ENCODE results near the gene AMOTL2.

AMOTL2 gene

GRCh38 chr3:134327594-134327975, 46.7 kb downstream of the AMOTL2 start:
- H3K4me3 ChIP-seq (replicated peaks; ENCODE audit: low read depth, low read length) = no peak overlapping the region
- TF ChIP-seq CTCF (IDR thresholded peaks at IDR 0.05; ENCODE audit: low read depth, low read length, missing control alignments) = no peak
- DNase-seq (ENCODE audit: extremely low read depth, low read depth) = no peak

- TF ChIP-seq CTCF (IDR thresholded peaks at IDR 0.05; ENCODE audit: low read depth, low read length, missing control alignments) = no peak
- DNase-seq (ENCODE audit: extremely low read depth, low read depth) = no peak
- H3K4me3 ChIP-seq (replicated peaks; ENCODE audit: low read depth, low read length) = no peak overlapping the region
Measured at GRCh38 chr3:134326760-134327593, 47.3 kb downstream of the AMOTL2 start.

GRCh38 chr3:134326126-134326525, 48.1 kb downstream of the AMOTL2 start:
- H3K4me3 ChIP-seq (replicated peaks; ENCODE audit: low read depth, low read length) = no peak overlapping the region
- no peak for TF ChIP-seq CTCF (IDR thresholded peaks at IDR 0.05; ENCODE audit: low read depth, low read length, missing control alignments)
- DNase-seq (ENCODE audit: extremely low read depth, low read depth) = no peak

DNA sequence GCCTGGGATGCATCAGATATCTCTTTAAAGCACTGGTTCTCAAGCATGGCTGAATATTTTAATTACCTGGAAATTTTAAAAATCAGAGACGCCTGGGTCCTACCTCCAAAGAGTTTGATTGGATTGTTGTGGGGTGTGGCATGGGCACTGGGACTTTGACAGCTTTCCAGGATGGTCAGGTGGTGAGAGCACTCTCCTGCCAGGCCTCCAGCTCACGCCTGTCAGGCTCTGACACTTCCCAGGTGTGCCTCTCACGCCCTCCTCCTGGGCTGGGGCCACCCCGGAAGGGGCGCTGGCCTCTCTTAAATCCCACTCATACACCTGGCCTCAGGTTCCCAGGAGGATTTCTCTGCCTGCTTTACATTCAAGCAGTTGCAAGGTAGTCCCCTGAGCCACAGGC, 48.5 kb downstream of the AMOTL2 start:
- no peak for DNase-seq (ENCODE audit: extremely low read depth, low read depth)
- no peak for TF ChIP-seq CTCF (IDR thresholded peaks at IDR 0.05; ENCODE audit: low read depth, low read length, missing control alignments)

GRCh38 chr3:134325061-134325705, 49.1 kb downstream of the AMOTL2 start:
- TF ChIP-seq CTCF (IDR thresholded peaks at IDR 0.05; ENCODE audit: low read depth, low read length, missing control alignments) = no peak
- no peak for DNase-seq (ENCODE audit: extremely low read depth, low read depth)
- H3K4me3 ChIP-seq (replicated peaks; ENCODE audit: low read depth, low read length) = no peak overlapping the region

More for the DNA sequence above, 48.5 kb downstream of the AMOTL2 start:
- H3K4me3 ChIP-seq (replicated peaks; ENCODE audit: low read depth, low read length) = no peak overlapping the region

GRCh38 chr3:134323966-134324962, 50.0 kb downstream of the AMOTL2 start:
- no peak for DNase-seq (ENCODE audit: extremely low read depth, low read depth)
- no peak overlapping the region for H3K4me3 ChIP-seq (replicated peaks; ENCODE audit: low read depth, low read length)
- no peak for TF ChIP-seq CTCF (IDR thresholded peaks at IDR 0.05; ENCODE audit: low read depth, low read length, missing control alignments)

Measured in HFF-Myc (cell line).